AG09309 (cell line): ENCODE results near the gene TRPC4.

Source experiments
- DNase-seq: peaks from one replicate; pipeline ENCODE4 v3.0.0-alpha.2; 2010; ENCODE audit warnings: low read depth
- H3K4me3 ChIP-seq: 2 replicates; pipeline ENCODE4 v1.5.1; 2011; ENCODE audit warnings: mild to moderate bottlenecking, low read depth, low read length, moderate library complexity; ENCODE audit not compliant: control insufficient read depth
- TF ChIP-seq, protein P1 (sequence below): IDR thresholded peaks from 2 replicates; pipeline ENCODE4 v1.5.1; 2011; ENCODE audit warnings: mild to moderate bottlenecking, low read depth, low read length, inconsistent platforms; ENCODE audit not compliant: insufficient read depth, control insufficient read depth; ENCODE audit errors: missing control alignments

The TRPC4 gene

GRCh38 chr13:37868691-37869505 is 674 bp downstream of the TRPC4 start:
- H3K4me3 ChIP-seq = peak overlapping the region; percentile 97
- no peak for DNase-seq
- TF ChIP-seq, protein P1, sequence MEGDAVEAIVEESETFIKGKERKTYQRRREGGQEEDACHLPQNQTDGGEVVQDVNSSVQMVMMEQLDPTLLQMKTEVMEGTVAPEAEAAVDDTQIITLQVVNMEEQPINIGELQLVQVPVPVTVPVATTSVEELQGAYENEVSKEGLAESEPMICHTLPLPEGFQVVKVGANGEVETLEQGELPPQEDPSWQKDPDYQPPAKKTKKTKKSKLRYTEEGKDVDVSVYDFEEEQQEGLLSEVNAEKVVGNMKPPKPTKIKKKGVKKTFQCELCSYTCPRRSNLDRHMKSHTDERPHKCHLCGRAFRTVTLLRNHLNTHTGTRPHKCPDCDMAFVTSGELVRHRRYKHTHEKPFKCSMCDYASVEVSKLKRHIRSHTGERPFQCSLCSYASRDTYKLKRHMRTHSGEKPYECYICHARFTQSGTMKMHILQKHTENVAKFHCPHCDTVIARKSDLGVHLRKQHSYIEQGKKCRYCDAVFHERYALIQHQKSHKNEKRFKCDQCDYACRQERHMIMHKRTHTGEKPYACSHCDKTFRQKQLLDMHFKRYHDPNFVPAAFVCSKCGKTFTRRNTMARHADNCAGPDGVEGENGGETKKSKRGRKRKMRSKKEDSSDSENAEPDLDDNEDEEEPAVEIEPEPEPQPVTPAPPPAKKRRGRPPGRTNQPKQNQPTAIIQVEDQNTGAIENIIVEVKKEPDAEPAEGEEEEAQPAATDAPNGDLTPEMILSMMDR = no peak

DNA sequence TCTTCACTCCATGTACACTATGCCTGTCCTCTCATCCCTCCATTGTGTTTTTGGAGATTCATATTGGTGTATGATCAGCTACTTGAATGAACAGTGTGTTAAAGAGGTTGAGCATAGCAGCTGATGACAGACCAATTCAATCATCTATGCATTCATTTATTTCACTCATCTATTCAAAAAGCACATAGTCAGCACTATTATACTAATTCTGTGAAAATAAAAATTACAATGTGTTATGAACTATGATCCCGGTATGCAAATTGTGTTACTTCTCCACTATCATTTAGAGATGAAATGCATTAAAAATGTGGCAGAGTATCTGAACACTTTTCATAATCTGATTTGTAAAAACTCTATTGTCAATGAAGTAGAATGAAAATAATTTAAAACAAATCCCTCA is 5.9 kb downstream of the TRPC4 start:
- no peak overlapping the region for H3K4me3 ChIP-seq
- no peak for DNase-seq
- TF ChIP-seq, protein P1 = no peak

DNA sequence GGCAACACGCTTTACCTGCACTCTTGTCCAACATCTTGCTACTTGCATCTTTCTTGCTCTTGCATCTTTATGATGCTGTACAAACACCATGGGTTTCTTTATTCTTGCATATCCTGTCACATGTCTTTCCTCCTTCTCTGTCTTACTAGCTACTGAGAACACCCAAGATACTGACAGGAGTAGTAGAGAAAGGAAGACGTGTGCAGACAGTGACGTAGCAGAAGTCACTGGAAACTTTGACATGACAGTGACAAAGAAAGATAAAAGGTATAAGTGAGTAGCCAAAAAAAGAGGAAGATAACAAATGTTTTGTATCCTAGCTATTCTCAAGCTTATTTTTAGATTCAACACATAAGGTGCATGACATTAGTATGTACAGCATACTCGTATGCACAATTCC is 34.2 kb downstream of the TRPC4 start:
- H3K4me3 ChIP-seq = no peak overlapping the region
- TF ChIP-seq, protein P1 = no peak
- DNase-seq = no peak

DNA sequence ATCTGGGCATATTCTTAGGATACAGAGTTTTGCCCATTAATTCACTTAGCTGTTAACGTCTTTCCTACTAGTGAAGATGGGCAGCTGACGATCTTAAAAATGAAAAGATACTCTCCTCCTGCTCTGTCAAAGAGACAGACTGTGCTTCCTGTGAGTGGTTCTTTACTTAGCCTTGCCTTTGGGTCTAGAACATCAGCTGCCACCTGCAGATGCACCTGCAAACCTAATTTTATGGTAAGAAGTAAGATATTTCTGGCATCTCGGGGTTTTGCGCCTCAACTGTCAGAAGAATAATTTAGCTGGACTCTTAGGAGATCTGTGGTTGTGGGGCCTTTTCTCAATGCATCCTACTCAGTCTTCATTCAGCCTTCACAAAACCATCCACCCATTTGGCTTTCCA is 36.2 kb downstream of the TRPC4 start:
- no peak overlapping the region for H3K4me3 ChIP-seq
- TF ChIP-seq, protein P1 = no peak
- no peak for DNase-seq

GRCh38 chr13:37816276-37816675 is 53.3 kb downstream of the TRPC4 start:
- TF ChIP-seq, protein P1 = no peak
- H3K4me3 ChIP-seq = no peak overlapping the region
- no peak for DNase-seq

DNA sequence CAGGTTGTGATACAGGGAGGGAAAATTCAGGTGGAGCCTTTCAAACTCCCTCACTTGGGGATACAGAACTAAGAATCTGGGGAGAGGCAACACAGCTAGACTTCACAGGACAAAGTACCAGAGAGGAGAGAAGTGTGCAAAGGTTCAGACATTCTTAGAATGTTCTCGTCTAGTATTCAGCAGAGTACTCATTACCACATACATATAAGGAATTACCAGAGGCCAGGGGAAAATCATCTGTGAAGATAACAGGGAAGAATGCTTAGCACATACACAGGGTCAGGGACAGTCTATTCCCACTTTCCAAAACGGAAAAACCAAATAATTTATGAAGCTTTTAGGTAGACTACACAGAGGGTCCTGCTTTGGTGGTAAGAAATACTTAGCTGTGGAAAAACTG is 58.1 kb downstream of the TRPC4 start:
- no peak for DNase-seq
- TF ChIP-seq, protein P1 = no peak

More for the DNA sequence above, 58.1 kb downstream of the TRPC4 start:
- H3K4me3 ChIP-seq = no peak overlapping the region
